ENCODE results near the gene C12orf50.

The C12orf50 gene

GRCh38 chr12:87939182-87939581, 90.0 kb downstream of the C12orf50 start:
- no peak overlapping the region for H3K27ac ChIP-seq (ENCODE audit: low read depth, low read length)
- H3K4me1 ChIP-seq (ENCODE audit: insufficient read depth, low read length), result no peaks in the 10 kb centered on the region
- H3K9ac ChIP-seq (ENCODE audit: low read length), result no peak overlapping the region

GRCh38 chr12:87935216-87935615, 94.0 kb downstream of the C12orf50 start:
- H3K27me3 ChIP-seq (ENCODE audit: control insufficient read depth in 1 of 2, insufficient read depth in 2 of 2, low read length in 2 of 2), result no peaks in the 10 kb centered on the region
- H3K27ac ChIP-seq (ENCODE audit: low read depth, low read length), result no peak overlapping the region
- H3K9me3 ChIP-seq (ENCODE audit: low read length), result no peaks in the 10 kb centered on the region
- no peak overlapping the region for H3K4me3 ChIP-seq (ENCODE audit: low read depth in 1 of 2, low read length in 2 of 2)
- no peaks in the 10 kb centered on the region for H3K4me1 ChIP-seq (ENCODE audit: insufficient read depth, low read length)
- no peak overlapping the region for H3K9ac ChIP-seq (ENCODE audit: low read length)
- H3K36me3 ChIP-seq (ENCODE audit: insufficient read depth, low read length), result no peaks in the 10 kb centered on the region

More at GRCh38 chr12:87939182-87939581, 90.0 kb downstream of the C12orf50 start:
- Histone ChIP-seq H3K36me3 (ENCODE audit: insufficient read depth, low read length) (no peaks in the 10 kb centered on the region), H3K4me3 (ENCODE audit: low read depth in 1 of 2, low read length in 2 of 2) (no peak overlapping the region), H3K9me3 (ENCODE audit: low read length) (no peaks in the 10 kb centered on the region), H3K27me3 (ENCODE audit: control insufficient read depth in 1 of 2, insufficient read depth in 2 of 2, low read length in 2 of 2) (no peaks in the 10 kb centered on the region)

- Histone ChIP-seq H3K4me1 (ENCODE audit: insufficient read depth, low read length) (no peaks in the 10 kb centered on the region), H3K36me3 (ENCODE audit: insufficient read depth, low read length) (no peaks in the 10 kb centered on the region), H3K4me3 (ENCODE audit: low read depth in 1 of 2, low read length in 2 of 2) (no peak overlapping the region), H3K9ac (ENCODE audit: low read length) (no peak overlapping the region), H3K27ac (ENCODE audit: low read depth, low read length) (no peak overlapping the region), H3K9me3 (ENCODE audit: low read length) (no peaks in the 10 kb centered on the region), H3K27me3 (ENCODE audit: control insufficient read depth in 1 of 2, insufficient read depth in 2 of 2, low read length in 2 of 2) (no peaks in the 10 kb centered on the region)
These were observed 95.2 kb downstream of the C12orf50 start for GRCh38 chr12:87933991-87934390.

GRCh38 chr12:87931812-87932211, 97.4 kb downstream of the C12orf50 start:
- H3K4me3 ChIP-seq (ENCODE audit: low read depth in 1 of 2, low read length in 2 of 2), result no peak overlapping the region
- no peaks in the 10 kb centered on the region for H3K4me1 ChIP-seq (ENCODE audit: insufficient read depth, low read length)
- no peak overlapping the region for H3K9ac ChIP-seq (ENCODE audit: low read length)
- H3K36me3 ChIP-seq (ENCODE audit: insufficient read depth, low read length), result no peaks in the 10 kb centered on the region
- no peaks in the 10 kb centered on the region for H3K9me3 ChIP-seq (ENCODE audit: low read length)
- no peak overlapping the region for H3K27ac ChIP-seq (ENCODE audit: low read depth, low read length)
- H3K27me3 ChIP-seq (ENCODE audit: control insufficient read depth in 1 of 2, insufficient read depth in 2 of 2, low read length in 2 of 2), result no peaks in the 10 kb centered on the region

- Histone ChIP-seq H3K36me3 (ENCODE audit: insufficient read depth, low read length) (no peaks in the 10 kb centered on the region), H3K9ac (ENCODE audit: low read length) (no peak overlapping the region), H3K9me3 (ENCODE audit: low read length) (no peaks in the 10 kb centered on the region), H3K4me1 (ENCODE audit: insufficient read depth, low read length) (no peaks in the 10 kb centered on the region), H3K27me3 (ENCODE audit: control insufficient read depth in 1 of 2, insufficient read depth in 2 of 2, low read length in 2 of 2) (no peaks in the 10 kb centered on the region), H3K4me3 (ENCODE audit: low read depth in 1 of 2, low read length in 2 of 2) (no peak overlapping the region), H3K27ac (ENCODE audit: low read depth, low read length) (no peak overlapping the region)
These were observed 98.6 kb downstream of the C12orf50 start for GRCh38 chr12:87930627-87931026.
